HAP-1 (cell line): ENCODE measurements around the gene SLC16A12.
A peak's percentile ranks its signal among the peaks of the same experiment; 100 is the strongest.

Experiments used
- DNase-seq, 2 experiments: peaks; one replicate each; pipeline ENCODE4 v3.0.0-alpha.2; 2016 to 2020; ENCODE audit warnings: low spot score in 2 of 2
- H3K27me3 ChIP-seq: fragments of 250-450 bp; sonication (Bioruptor Pico); 2 replicates; pipeline ENCODE4 v1.5.1; 2020; ENCODE audit warnings: low read depth, mild to moderate bottlenecking, moderate library complexity
- H3K36me3 ChIP-seq: fragments of 250-450 bp; sonication (Bioruptor Pico); replicated peaks from 2 replicates; pipeline ENCODE4 v1.5.1; 2020; ENCODE audit warnings: mild to moderate bottlenecking
- H3K4me1 ChIP-seq: fragments of 250-450 bp; sonication (Bioruptor Pico); 2 replicates; pipeline ENCODE4 v1.5.1; 2020; ENCODE audit warnings: mild to moderate bottlenecking
- H3K4me3 ChIP-seq: fragments of 250-450 bp; sonication (Bioruptor Pico); 2 replicates; pipeline ENCODE4 v1.5.1; 2020; ENCODE audit warnings: mild to moderate bottlenecking, moderate library complexity
- H3K9me3 ChIP-seq: fragments of 250-450 bp; sonication (Bioruptor Pico); 2 replicates; pipeline ENCODE4 v1.5.1; 2020; ENCODE audit warnings: mild to moderate bottlenecking, moderate library complexity
- in situ Hi-C: fragments of 300-500 bp; cut with MboI; formaldehyde crosslinking; loops from 3 replicates; pipeline ENCODE4 v1.14.3; 2020; ENCODE audit warnings: low sequenced_read_pairs, inconsistent platforms, mixed read lengths

The SLC16A12 gene

DNA sequence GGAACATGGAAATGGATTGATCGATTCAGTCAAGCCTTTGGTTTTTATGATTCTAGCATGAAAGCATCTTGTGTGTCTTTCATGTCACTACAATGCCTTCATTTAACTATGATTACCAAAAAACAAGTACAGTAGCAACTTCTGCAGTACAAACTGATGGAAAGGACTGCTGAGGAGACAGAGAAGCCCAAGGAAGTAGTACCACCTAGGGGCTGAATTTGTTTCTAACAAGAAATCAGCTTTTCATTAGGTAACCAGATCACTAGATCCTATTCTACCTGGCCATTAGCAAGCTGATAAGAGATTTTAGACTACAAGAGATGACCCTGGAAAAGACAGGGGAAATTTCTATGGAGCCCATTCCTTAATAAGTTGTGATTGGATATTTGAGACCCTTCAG lies 146.1 kb downstream of the SLC16A12 start:
- Histone ChIP-seq H3K27me3 (no peaks in the 10 kb centered on the region), H3K4me3 (no peak overlapping the region), H3K4me1 (peaks cover 12% of the 10 kb centered on the region), H3K9me3 (no peaks in the 10 kb centered on the region), H3K36me3 (no peaks in the 10 kb centered on the region)
- peak in 1 of 2 experiments; percentile 20 for DNase-seq
- in situ Hi-C loops: no loop called here

DNA sequence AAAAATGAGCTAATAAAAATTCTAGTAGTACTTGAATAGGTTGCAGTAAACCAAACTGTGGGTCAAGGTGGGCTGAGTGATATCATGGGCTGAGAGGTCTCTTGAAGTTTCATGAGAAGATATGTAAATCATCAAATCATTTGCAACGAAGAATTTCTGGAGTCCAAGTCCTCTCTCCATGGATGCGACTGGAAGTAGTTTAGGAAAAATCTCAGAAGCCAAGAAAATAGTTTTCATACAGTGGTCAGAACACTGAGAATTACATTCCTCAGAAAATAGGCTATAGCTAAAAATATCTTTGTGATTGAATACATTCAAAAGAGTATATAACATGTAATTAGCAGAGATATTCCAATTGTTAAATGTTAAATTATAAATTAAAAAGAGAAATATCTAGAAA lies 146.6 kb downstream of the SLC16A12 start:
- Histone ChIP-seq H3K4me3 (no peak overlapping the region), H3K36me3 (no peaks in the 10 kb centered on the region), H3K27me3 (no peaks in the 10 kb centered on the region), H3K4me1 (peaks cover 10% of the 10 kb centered on the region), H3K9me3 (no peaks in the 10 kb centered on the region)
- DNase-seq: no peak
- in situ Hi-C loops: no loop called here

DNA sequence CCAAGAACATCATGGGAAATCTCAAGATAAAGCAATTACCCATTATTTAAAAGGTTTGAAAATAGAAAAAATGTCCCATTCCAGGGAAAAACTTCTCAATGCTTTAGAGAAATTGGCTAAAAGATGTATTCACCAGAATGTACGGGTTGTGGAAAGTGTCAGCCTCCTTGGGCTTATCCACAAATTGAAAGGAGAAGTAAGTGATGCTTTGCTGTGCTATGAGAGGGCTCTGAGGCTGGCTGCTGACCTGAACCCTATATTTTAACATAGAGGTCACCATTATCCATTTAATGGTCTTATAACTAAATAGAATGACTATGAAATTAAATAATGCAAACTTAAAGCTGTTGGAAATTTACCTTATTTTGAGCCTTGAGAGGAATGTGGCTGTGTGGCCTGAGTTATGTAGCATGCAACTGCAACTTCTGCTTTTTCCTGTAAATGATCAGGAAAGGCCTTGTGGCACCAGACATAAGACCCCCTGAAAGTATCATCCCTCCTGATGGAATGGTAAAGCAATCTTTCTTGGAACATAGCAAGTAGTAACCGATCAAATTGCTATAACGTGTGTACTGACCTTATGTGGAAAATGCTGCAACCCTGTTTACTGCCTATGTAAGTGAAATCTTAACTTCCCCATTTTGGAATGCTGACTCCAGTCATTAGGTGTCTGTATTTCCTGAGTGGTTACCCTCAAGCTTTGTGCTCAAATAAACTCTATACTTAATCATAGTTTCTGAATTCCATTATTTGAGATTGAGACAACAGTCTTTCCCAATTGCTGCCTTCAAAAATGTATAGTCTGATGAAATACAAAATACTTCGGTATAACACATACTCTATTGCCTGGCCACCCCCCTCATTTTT lies 150.7 kb downstream of the SLC16A12 start:
- no peak for DNase-seq
- Histone ChIP-seq H3K27me3 (no peaks in the 10 kb centered on the region), H3K36me3 (no peaks in the 10 kb centered on the region), H3K4me3 (no peak overlapping the region), H3K4me1 (no peaks in the 10 kb centered on the region), H3K9me3 (no peaks in the 10 kb centered on the region)
- in situ Hi-C loops: no loop called here

DNA sequence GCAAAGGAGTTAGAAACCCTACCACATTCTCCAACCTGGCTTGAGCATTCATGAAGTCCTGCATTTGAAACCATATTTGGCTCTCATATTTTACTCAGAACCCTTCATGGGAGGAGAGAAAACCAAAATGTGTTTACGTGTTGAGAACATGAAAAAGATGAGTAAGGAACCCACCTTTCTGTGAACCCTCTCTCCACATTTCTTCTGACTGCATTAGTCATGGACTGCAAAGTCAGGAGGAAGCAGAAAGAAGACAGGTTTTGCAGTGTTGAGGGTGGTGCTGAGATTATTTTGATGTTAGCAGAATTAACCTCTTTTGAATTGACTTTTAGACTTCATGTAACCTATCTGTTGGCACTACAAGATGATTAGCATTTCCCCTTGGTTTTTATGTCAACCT lies 152.6 kb downstream of the SLC16A12 start:
- Histone ChIP-seq H3K4me3 (no peak overlapping the region), H3K36me3 (no peaks in the 10 kb centered on the region), H3K9me3 (no peaks in the 10 kb centered on the region), H3K4me1 (no peaks in the 10 kb centered on the region), H3K27me3 (no peaks in the 10 kb centered on the region)
- in situ Hi-C loops: no loop called here
- DNase-seq: no peak
